HepG2 (cell line): ENCODE measurements around the gene RRAS. TPM values are rescaled to one million over a fixed set of nuclear protein-coding genes. Genes with fewer than 3 reads are reported as not detected.

Experiments
- AGO2 ChIP-seq: fragments of 200-400 bp; formaldehyde crosslinking; optimal IDR thresholded peaks from 2 replicates; pipeline ENCODE3; 2017; ENCODE audit warnings: mild to moderate bottlenecking, low read depth, low read length, moderate library complexity
- CEBPG ChIP-seq: IDR thresholded peaks from 2 replicates; pipeline ENCODE4 v1.6.1; 2016
- MAFG ChIP-seq: sonication (generic); formaldehyde crosslinking; IDR thresholded peaks from 2 replicates; pipeline ENCODE4 v1.5.1; 2020; ENCODE audit warnings: mild to moderate bottlenecking, missing genetic modification reagents
- PPARG ChIP-seq: conservative IDR thresholded peaks from 2 replicates; pipeline ENCODE4 v1.6.1; 2016; ENCODE audit warnings: missing biosample characterization, missing genetic modification reagents
- SIN3B ChIP-seq: fragments of 150-350 bp; IDR thresholded peaks from 2 replicates; pipeline ENCODE4 v1.6.1; 2014; ENCODE audit warnings: low read length
- SIX1 ChIP-seq: sonication (generic); formaldehyde crosslinking; IDR thresholded peaks from 2 replicates; pipeline ENCODE4 v1.4.0; 2020; ENCODE audit warnings: missing genetic modification reagents, borderline replicate concordance
- SKI ChIP-seq: fragments of 450-650 bp; IDR thresholded peaks from one replicate; pipeline ENCODE4 v1.6.1; 2018; ENCODE audit warnings: mild to moderate bottlenecking; ENCODE audit not compliant: partially characterized antibody
- USF2 ChIP-seq, 2 experiments: sonication (generic) in 1 of 2; formaldehyde crosslinking in 1 of 2; IDR thresholded peaks; 2 replicates each; pipeline versions ENCODE4 v1.5.1 to v1.6.1; 2011 to 2020; ENCODE audit warnings: borderline replicate concordance in 1 of 2, low read depth in 1 of 2, low read length in 1 of 2, mild to moderate bottlenecking in 1 of 2, missing genetic modification reagents in 1 of 2, moderate library complexity in 1 of 2
- ZFP36L1 ChIP-seq: sonication (generic); formaldehyde crosslinking; IDR thresholded peaks from 2 replicates; pipeline ENCODE4 v1.8.0; 2022; ENCODE audit warnings: mild to moderate bottlenecking, missing genetic modification reagents, moderate library complexity
- ZFP41 ChIP-seq: sonication (generic); formaldehyde crosslinking; IDR thresholded peaks from 2 replicates; pipeline ENCODE4 v1.4.0; 2020; ENCODE audit warnings: mild to moderate bottlenecking, missing genetic modification reagents, borderline replicate concordance
- ZFYVE20 ChIP-seq: sonication (generic); formaldehyde crosslinking; IDR thresholded peaks from 2 replicates; pipeline ENCODE4 v1.8.0; 2023; ENCODE audit warnings: low read depth, mild to moderate bottlenecking, moderate library complexity, missing genetic modification reagents, borderline replicate concordance
- ZNF333 ChIP-seq: sonication (generic); formaldehyde crosslinking; IDR thresholded peaks from 2 replicates; pipeline ENCODE4 v1.4.0; 2020; ENCODE audit warnings: mild to moderate bottlenecking, missing genetic modification reagents, borderline replicate concordance
- ZNF367 ChIP-seq: sonication (generic); formaldehyde crosslinking; IDR thresholded peaks from 2 replicates; pipeline ENCODE4 v1.4.0; 2020; ENCODE audit warnings: missing genetic modification reagents, borderline replicate concordance
- ZNF468 ChIP-seq: sonication (generic); formaldehyde crosslinking; IDR thresholded peaks from 2 replicates; pipeline ENCODE4 v1.8.0; 2022; ENCODE audit warnings: mild to moderate bottlenecking, moderate library complexity, missing genetic modification reagents
- ZNF879 ChIP-seq: sonication (generic); formaldehyde crosslinking; IDR thresholded peaks from 2 replicates; pipeline ENCODE4 v1.8.1; 2023; ENCODE audit warnings: missing genetic modification reagents
- polyA plus RNA-seq, 8 experiments: library from polyadenylated mRNA; depleted of rRNA in 3 of 8; stranded (reverse) in 7 of 8; unstranded in 1 of 8; fragments of >200 nt; fragmentation: Illumina TruSeq in 4 of 8; extraction: Trizol in 4 of 8; gene quantifications; 2 replicates each; pipeline versions ENCODE4 v1.2.1 to v1.2.3, GENCODE V29; 2011 to 2016; ENCODE audit warnings: low read depth in 4 of 8, missing spikeins in 1 of 8, mixed read lengths in 1 of 8; ENCODE audit not compliant: insufficient read depth in 1 of 8
- total RNA-seq, 5 experiments: library from RNA; depleted of rRNA; stranded (reverse); fragments of >200 nt; fragmentation: Illumina TruSeq; extraction: Trizol; gene quantifications; 2 replicates each; pipeline ENCODE4 v1.2.3, GENCODE V29; 2016; ENCODE audit warnings: low read depth in 1 of 5
- TF ChIP-seq, protein P1 (sequence below): sonication (generic); formaldehyde crosslinking; IDR thresholded peaks from 2 replicates; pipeline ENCODE4 v1.9.0; 2021; ENCODE audit warnings: missing genetic modification reagents, borderline replicate concordance
- TF ChIP-seq, protein P2 (sequence below), 2 experiments: fragments of 450-650 bp in 1 of 2; sonication (generic) in 1 of 2; formaldehyde crosslinking; IDR thresholded peaks; 2 replicates each; pipeline versions ENCODE4 v1.5.0 to v1.8.0; 2020 to 2022; ENCODE audit warnings: mild to moderate bottlenecking in 1 of 2, missing genetic modification reagents in 1 of 2
- TF ChIP-seq, protein P3 (sequence below): sonication (generic); formaldehyde crosslinking; IDR thresholded peaks from 2 replicates; pipeline ENCODE4 v1.4.0; 2020; ENCODE audit warnings: missing genetic modification reagents, borderline replicate concordance

The RRAS gene
- total and polyA plus RNA-seq, 2 of the 13 experiments (the other 11 are each of a cell fraction or from before 2014, with no cell fraction given) = 1.5 to 12.0 TPM

- TF ChIP-seq, protein P1, sequence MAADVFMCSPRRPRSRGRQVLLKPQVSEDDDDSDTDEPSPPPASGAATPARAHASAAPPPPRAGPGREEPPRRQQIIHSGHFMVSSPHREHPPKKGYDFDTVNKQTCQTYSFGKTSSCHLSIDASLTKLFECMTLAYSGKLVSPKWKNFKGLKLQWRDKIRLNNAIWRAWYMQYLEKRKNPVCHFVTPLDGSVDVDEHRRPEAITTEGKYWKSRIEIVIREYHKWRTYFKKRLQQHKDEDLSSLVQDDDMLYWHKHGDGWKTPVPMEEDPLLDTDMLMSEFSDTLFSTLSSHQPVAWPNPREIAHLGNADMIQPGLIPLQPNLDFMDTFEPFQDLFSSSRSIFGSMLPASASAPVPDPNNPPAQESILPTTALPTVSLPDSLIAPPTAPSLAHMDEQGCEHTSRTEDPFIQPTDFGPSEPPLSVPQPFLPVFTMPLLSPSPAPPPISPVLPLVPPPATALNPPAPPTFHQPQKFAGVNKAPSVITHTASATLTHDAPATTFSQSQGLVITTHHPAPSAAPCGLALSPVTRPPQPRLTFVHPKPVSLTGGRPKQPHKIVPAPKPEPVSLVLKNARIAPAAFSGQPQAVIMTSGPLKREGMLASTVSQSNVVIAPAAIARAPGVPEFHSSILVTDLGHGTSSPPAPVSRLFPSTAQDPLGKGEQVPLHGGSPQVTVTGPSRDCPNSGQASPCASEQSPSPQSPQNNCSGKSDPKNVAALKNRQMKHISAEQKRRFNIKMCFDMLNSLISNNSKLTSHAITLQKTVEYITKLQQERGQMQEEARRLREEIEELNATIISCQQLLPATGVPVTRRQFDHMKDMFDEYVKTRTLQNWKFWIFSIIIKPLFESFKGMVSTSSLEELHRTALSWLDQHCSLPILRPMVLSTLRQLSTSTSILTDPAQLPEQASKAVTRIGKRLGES = no peak
- TF ChIP-seq ZFP36L1 (no peak), PPARG (no peak), ZFP41 (CRISPR knock-in tag) (no peak), ZNF879 (CRISPR knock-in tag) (no peak), SKI (no peak), ZFYVE20 (CRISPR knock-in tag) (no peak), MAFG (no peak), USF2 (IDR thresholded peaks at IDR 0.05; ENCODE audit: low read depth, low read length) (no peak), USF2 (CRISPR knock-in tag; IDR thresholded peaks at IDR 0.05; ENCODE audit: borderline replicate concordance) (no peak), SIN3B (no peak), SIX1 (CRISPR knock-in tag) (no peak), CEBPG (CRISPR knock-in tag) (no peak), ZNF367 (CRISPR knock-in tag) (no peak), ZNF468 (CRISPR knock-in tag) (no peak), AGO2 (peak; percentile 66), ZNF333 (no peak)
- TF ChIP-seq, protein P2, sequence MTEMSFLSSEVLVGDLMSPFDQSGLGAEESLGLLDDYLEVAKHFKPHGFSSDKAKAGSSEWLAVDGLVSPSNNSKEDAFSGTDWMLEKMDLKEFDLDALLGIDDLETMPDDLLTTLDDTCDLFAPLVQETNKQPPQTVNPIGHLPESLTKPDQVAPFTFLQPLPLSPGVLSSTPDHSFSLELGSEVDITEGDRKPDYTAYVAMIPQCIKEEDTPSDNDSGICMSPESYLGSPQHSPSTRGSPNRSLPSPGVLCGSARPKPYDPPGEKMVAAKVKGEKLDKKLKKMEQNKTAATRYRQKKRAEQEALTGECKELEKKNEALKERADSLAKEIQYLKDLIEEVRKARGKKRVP (CRISPR knock-in tag; IDR thresholded peaks at IDR 0.05) = no peak
- TF ChIP-seq, protein P3, sequence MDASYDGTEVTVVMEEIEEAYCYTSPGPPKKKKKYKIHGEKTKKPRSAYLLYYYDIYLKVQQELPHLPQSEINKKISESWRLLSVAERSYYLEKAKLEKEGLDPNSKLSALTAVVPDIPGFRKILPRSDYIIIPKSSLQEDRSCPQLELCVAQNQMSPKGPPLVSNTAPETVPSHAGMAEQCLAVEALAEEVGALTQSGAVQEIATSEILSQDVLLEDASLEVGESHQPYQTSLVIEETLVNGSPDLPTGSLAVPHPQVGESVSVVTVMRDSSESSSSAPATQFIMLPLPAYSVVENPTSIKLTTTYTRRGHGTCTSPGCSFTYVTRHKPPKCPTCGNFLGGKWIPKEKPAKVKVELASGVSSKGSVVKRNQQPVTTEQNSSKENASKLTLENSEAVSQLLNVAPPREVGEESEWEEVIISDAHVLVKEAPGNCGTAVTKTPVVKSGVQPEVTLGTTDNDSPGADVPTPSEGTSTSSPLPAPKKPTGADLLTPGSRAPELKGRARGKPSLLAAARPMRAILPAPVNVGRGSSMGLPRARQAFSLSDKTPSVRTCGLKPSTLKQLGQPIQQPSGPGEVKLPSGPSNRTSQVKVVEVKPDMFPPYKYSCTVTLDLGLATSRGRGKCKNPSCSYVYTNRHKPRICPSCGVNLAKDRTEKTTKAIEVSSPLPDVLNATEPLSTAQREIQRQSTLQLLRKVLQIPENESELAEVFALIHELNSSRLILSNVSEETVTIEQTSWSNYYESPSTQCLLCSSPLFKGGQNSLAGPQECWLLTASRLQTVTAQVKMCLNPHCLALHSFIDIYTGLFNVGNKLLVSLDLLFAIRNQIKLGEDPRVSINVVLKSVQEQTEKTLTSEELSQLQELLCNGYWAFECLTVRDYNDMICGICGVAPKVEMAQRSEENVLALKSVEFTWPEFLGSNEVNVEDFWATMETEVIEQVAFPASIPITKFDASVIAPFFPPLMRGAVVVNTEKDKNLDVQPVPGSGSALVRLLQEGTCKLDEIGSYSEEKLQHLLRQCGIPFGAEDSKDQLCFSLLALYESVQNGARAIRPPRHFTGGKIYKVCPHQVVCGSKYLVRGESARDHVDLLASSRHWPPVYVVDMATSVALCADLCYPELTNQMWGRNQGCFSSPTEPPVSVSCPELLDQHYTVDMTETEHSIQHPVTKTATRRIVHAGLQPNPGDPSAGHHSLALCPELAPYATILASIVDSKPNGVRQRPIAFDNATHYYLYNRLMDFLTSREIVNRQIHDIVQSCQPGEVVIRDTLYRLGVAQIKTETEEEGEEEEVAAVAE (CRISPR knock-in tag) = no peak
These were observed 40.7 kb upstream of the RRAS start (continued) for GRCh38 chr19:49680421-49681351.
